Hematopoietic multipotent progenitor cell treated with erythropoietin and hydrocortisone succinate and interleukin-3 and kit ligand, for 8 days (in vitro differentiated cells): ENCODE measurements around the gene CMTM3.
A peak's percentile ranks its signal among the peaks of the same experiment; 100 is the strongest.
"Not testable (repeated sequence)": the region's sequence is repeated elsewhere in the genome, so short reads cannot be mapped to it uniquely, and the experiment has no call there.

Experiments used
- DNase-seq: peaks from one replicate; pipeline ENCODE4 v3.0.0-alpha.2; 2015

CMTM3 gene

DNA sequence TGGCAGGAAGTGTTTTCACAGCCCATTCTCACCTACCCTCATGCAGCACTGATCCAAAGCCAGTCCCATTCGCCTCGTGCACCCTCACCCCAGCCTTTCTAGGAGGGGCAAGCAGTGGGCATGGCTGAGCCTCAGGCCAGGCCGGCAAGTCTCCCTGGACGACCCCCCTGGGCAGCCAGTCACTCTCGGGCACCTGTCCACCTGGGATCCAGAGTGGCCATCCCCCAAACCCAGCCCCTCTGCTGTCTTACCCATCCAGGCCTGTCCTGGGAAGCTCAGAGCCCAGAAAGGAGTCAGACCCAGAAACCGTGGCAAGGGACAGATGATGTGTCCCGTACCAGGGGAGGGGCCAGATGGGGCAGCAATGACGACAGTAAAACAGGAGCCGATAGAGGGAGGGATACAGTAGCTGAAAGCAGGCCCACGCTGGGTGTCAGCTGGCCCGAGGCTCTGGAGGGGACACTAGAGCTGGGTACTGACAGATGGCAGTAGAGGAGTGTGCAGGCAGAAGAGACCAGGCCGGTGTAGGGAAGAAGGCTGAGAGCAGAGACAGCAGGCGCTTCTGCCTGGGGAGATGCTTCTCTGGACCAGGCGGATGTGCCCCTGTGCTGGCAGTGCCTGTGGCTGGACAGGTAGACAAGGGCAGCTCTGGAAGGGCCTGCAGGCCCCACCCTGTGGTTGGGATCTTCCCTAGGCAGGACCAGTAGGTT, 5.8 kb downstream of the CMTM3 start:
- no peak for DNase-seq

DNA sequence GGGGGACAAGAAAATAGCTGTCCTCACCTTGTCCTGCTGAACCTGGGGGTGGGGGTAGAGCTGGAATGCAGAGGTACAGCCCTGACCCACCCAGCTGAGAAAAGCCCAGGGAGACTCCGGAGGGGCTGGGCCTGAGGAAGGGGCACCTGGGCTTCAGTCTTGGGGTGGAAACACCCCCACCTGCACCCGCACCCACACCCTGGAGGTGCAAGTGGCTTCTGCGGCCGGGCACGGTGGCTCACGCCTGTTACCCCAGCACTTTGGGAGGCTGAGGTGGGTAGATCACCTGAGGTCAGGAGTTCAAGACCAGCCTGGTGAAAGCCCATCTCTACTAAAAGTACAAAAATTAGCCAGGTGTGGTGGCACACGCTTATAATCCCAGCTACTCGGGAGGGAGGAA, 7.4 kb downstream of the CMTM3 start:
- DNase-seq: not testable (repeated sequence)

DNA sequence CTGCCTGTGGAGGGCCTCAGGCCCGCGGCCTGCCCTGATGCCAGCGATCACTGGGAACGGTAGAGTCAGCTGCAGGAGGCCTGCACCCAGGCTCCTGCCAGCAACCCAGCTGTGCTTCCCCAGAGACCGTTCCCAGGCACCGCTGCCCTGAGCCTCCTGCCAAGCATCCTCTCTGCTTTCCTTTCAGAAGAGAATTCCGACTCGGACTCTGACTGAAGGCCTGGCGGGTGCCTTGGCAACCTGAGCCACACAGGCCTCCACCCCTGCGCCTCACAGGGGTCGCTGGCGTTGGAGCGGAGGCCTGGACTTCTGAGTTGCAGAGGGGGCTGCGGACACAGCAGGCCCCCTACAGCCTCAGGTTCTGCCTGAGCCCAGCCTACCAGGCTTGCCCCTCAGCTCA, 7.9 kb downstream of the CMTM3 start:
- no peak for DNase-seq

DNA sequence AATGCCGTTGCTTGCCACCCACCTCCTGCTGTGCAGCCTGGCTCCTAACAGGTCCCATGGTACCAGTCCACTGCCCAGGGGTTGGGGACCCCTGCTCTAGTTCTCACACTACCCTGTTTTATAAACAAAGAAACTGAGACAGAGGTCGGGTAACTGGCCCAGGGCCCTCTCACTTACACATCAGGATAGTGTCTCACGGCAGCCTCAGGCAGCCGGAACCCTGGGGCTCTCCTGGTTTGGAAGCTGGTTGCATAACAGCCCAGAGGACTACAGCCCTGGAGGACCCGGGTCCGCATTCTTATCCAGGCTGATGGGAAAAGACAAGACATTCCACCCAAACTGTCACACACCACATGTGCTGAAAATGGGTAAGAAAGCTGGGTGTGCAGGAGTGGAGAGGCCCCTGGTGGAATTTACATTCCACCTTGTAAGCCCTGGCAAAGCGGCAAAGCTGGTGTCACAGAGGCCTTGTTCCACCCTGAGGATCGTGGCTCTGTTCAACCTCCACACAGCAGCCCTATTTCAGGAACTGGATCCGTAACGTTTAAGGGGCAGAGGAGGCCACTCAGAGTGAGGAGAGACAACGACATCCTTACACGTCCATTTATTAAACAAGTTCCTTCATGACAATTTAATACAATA, 9.8 kb downstream of the CMTM3 start:
- no peak for DNase-seq

DNA sequence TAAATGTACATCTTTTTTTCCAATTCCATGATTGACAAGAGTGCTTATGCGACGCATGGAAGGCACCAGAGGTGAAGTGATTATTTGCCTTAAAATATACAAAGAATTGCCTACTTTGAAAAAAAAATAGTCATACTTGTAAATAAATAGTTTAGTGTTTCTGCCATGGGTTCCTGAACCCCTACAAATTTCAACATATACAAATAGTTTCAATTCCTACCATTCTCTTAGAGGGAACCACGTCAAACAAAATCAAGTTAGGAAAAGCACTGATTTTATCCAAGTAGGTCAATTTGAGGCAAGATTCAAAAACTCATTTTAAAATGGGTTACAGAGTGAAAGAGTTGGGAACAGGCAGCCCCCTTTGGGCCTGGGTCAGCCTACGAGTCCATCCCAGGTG, 11.7 kb downstream of the CMTM3 start:
- no peak for DNase-seq

DNA sequence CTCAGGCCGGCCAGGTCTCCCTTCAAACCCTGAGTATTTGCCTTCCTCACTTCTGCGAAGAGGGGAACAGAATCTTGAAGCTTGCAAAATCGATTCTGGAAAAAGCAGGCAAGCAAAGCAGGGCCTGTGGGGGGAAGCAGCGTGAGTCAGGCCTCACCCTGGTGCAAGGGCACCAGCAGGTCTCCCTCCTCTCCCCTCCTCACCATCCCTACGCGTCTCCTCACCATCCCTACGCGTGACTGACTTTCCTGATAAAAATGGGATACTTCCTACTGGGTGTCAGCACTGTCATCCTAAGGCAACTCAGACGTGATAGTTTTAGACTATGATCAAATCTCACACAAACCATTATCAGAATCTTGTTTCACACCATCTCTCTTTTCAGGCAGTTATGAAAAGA, 12.1 kb downstream of the CMTM3 start:
- no peak for DNase-seq

DNA sequence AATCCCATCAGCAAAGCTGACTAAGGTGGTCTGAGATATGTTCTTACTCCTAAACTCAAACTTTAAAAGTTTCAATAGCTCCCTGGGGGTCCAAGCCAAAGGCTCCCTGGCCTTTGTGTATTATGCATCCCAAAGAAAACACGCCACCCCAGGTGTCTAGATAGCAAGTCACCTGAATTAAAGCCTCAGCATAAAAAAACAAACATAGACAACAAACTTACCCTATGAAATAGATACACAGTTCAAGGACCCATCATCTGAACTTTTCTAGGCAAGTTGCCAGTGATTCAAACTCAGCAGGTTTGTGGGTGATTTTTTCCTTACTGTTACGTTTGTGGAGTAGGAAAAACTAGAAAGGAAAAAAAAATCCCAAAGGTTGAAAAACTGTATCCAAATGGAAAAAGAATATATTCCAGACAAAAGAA, 12.5 kb downstream of the CMTM3 start:
- DNase-seq: no peak

DNA sequence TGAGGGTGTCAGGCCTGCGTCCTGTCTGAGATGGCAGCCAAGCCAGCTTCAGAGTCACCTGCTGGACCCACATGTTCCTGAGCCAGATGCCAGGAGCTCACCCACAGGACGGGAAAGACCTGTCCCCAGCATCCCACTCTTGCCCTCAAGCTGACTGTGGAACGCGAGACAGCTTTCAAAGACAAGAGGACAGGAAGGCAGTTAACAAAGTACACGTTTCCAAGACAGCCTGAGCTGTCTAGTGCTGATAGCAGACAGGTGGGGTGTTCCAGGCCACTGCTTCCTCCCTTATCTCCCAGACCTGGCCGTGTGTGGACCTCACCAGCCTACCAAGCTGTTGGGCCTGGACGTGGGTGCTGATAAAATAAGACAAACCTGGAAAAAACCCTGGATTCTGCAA, 13.2 kb downstream of the CMTM3 start:
- DNase-seq: peak; percentile 77

DNA sequence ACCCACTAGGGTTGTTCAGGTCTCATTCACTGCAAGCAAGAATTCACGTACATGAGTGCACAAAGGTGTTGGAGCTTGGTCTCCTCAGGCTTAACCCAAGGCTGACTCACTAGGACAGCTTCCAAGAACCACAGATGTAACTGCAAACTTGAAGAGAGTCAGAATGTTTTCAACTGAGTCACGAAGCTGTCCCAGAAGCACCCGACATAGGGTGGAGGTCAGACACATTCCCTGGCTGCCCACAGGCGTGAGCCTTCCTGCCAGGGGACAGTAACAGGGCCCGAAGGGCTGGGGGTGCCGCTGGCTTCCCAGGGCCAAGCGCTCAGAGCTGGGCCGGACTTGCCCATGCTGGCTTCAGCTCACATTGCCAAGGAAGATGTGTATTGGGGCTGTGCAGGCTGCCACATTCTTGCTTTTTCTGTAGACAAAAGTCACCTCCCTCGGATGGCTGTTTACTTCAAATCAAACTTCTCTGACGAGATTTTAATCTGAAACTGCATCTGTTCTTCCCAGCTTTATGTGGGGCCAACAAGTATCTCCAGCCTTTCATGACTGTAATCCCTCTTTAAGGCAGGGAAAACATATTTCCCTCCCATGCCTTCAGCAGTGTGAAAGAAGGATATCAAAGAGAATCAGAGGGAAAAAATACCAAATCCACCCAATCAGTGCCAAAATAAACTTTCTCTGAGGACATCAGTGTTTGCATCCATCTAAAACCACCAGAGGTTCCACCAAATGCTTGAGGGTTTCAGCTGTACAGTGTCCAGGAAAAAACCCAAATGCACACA, 14.3 kb downstream of the CMTM3 start:
- no peak for DNase-seq

DNA sequence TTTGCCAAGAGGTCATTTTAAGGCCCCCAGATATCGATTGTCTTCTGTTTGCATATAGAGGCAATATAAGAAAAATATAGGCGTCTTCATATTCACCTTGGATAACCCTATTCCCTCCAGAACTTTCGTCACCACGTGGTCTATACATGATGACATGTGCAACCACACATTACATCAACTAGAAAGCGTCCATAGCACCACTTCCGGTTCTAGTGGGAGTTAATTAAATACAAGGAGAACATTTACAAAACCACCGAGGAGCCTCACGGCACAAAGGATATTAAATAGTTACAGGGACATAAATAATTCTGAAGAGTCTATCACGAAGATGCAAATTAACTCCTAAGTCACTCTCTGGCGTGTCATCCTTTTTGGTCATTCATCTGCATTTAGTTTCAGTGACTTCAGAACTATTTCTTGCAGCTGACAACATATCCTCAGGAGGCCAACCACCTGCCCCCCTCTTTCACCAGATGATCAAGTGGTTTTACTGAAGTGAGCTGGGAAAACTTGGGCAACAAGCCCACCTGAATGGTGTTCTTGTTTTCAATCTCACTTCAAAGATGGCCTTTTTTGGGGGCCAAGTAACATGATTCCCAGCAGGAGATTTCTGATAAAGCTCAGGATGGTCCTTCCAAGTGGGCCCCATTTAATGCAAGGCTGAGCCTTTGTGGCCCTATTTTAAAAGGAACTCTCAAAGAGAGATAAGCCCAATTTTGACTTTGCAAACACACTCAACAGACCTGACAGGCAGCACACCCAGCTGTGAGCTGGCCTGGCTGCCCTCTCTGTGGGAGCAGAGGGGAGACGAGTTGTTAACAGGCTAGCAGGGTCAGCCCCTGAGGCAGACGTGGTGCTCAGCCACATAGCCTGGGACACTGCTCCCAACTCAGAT, 15.3 kb downstream of the CMTM3 start:
- DNase-seq: no peak

DNA sequence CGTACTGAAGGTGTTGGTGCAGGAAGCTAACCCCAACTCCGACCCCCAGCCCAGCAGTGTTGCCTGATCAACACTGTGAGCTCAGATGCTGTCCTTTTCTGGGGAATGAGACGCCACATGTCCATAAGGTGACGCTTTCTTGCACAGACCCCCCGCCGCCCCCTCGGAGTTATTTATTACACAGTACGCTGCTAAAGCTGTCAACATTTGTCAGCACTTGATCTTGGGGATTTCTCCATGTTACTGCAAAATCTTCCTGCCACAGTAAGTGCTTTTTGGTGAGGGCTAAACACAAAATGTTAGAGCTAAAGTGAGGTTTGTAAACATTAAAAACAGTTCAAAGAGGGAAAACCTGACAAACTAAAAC, 15.9 kb downstream of the CMTM3 start:
- DNase-seq: no peak

DNA sequence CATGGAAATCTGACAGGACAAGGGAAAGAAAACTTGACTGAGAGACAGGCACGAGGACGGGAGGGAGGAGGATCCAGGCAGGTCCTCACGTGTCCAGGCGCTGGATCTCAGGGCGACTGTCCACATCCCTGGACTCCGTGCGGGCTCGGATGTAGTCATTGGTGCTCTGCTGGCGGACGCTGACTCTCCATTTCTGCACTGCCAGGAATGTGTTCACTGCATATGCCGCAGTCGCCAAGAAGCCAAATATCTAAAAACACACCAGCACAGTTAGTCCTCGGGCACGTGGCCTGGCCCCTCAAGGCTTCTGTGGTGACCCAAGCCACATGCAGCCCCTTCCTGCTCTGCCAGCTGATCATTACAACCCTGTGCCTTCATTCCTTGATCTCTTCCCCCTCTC, 17.5 kb downstream of the CMTM3 start:
- no peak for DNase-seq

DNA sequence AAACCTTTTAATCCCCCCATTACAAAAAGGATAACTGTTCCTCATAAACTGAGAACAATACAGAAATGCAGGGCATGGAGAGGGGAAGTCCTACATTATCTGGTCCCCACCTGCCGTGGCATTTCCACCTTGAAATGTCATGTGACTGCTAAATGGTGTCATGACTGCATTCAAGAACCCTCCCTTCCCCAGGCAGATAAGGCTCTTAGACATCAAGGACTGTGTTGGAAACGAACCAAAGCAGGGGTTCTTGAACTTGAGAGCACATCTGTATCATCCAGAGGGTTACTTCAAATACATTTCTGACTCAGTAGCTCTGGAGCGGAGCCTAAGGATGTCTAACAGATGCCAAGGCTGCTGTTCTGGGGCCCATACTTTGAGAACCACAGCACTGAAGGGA, 18.4 kb downstream of the CMTM3 start:
- DNase-seq: peak; percentile 46

DNA sequence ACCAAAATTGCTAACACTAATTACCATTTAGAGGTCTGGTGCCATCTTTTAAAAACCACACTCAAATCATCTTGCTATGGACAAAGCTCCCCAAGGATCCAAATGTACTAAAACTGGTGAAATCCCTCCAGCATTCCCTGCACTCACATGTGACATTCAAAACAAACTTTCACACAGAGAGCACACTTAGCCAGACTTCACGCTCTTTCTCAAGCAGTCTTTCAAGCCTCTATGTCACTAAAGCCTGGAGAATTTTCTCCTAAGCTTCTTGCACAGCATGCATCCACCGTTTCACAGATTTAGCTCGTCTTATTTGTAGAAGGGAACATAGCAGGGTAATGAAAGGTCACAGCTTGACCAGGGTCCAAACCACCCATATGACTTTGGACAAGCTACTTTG, 19.3 kb downstream of the CMTM3 start:
- DNase-seq: no peak

DNA sequence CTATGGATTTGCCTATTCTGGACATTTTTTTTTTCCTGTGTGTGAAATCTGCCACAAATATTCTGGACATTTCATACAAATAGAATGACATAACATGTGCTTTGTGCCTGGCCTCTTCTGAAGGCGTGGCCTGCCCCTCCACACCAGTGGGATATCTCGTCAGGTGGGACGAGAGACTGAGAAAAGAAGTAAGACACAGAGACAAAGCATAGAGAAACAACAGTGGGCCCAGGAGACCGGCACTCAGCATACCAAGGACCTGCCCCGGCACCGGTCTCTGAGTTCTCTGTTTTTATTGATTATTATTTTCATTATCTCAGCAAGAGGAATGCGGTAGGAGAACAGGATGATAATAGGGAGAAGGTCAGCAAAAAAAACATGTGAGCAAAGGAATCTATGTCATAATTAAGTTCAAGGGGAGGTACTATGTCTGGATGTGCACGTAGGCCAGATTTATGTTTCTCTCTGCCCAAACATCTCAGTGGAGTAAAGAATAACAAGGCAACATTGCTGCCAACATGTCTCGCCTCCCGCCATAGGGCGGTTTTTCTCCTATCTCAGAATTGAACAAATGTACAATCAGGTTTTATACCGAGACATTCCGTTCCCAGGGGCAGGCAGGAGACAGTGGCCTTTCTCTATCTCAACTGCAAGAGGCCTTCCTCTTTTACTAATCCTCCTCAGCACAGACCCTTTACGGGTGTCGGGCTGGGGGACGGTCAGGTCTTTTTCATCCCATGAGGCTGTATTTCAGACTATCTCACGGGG, 23.3 kb downstream of the CMTM3 start:
- DNase-seq: not testable (repeated sequence)

DNA sequence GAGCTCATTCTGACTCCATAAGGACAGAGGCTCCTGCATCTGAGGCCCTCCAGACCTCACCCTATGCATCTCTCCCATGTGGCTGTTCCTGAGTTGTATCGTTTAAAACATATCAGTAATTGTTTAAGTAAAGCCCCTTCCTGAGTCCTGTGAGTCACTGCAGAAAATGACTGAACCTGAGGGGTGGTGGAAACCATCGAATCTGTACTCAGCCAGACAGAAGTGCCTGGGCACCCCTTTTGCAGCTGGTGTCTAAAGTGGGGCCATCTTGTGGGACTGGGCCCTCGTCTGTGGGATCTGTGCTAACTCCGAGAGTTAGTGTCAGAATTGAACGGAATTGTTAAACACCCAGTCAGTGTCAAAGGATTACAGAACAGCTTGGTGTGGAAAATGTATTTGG, 25.4 kb downstream of the CMTM3 start:
- DNase-seq: no peak

DNA sequence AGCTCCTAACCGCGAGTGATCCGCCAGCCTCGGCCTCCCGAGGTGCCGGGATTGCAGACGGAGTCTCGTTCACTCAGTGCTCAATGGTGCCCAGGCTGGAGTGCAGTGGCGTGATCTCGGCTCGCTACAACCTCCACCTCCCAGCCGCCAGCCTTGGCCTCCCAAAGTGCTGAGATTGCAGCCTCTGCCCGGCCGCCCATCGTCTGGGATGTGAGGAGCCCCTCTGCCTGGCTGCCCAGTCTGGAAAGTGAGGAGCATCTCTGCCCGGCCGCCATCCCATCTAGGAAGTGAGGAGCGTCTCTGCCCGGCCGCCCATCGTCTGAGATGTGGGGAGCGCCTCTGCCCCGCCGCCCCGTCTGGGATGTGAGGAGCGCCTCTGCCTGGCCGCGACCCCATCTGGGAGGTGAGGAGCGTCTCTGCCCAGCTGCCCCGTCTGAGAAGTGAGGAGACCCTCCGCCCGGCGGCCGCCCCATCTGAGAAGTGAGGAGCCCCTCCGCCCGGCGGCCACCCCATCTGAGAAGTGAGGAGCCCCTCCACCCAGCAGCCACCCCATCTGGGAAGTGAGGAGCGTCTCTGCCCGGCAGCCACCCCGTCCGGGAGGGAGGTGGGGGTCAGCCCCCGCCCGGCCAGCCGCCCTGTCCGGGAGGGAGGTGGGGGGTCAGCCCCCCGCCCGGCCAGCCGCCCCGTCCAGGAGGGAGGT, 26.2 kb downstream of the CMTM3 start:
- not testable (repeated sequence) for DNase-seq

DNA sequence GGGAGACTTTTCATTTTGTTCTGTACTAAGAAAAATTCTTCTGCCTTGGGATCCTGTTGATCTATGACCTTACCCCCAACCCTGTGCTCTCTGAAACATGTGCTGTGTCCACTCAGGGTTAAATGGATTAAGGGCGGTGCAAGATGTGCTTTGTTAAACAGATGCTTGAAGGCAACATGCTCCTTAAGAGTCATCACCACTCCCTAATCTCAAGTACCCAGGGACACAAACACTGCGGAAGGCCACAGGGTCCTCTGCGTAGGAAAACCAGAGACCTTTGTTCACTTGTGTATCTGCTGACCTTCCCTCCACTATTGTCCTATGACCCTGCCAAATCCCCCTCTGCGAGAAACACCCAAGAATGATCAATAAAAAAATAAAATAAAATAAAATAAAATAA, 27.1 kb downstream of the CMTM3 start:
- not testable (repeated sequence) for DNase-seq

DNA sequence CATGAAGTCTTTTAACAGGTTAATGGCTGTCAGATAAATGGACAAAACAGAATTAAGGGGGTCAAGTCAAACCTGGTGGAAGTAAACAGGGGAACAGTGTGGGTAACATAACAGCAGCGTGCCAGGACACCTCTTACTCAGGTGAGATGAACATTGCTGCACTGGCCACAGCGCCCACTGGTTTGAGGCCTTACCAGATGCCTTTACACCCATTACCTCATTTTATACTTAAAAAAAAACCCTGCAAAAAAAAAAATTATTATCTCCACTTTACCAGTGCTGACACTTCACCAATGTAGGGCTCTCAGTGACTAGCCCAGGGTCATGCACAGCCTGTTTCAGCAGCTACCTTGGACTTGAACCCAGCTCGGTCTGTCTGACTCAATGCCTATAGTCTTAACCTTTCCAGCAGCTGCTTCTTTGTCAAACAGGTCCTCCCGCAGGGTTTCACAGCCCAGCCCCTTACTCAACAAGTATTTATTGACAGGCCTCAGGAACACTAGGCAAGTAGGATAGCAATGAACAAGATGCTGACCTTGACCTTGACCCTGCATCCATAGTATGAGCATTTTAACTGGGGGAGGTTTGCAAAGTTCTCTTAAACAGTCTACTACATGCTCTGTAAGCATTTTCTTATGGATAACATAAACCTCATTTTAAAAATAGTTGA, 30.2 kb downstream of the CMTM3 start:
- no peak for DNase-seq

DNA sequence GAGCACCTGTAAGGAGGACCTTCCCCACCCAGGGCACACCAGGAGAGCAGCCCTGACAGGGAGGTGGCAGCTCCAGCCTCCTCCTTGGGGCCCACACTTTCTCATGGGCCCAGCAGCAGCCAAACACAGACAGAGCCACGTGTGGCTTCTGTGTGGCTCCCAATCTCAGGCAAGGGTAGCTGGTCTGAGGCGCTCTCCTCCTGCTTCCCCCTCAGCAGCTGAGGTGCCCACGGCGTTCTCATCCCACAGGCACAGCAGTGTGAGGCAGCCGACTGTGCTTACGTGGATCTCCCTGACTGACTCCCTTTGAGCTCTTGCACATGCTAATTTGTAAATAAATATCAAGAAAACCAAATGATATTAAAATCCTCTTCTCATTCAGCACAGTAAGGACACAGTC, 30.9 kb downstream of the CMTM3 start:
- no peak for DNase-seq

DNA sequence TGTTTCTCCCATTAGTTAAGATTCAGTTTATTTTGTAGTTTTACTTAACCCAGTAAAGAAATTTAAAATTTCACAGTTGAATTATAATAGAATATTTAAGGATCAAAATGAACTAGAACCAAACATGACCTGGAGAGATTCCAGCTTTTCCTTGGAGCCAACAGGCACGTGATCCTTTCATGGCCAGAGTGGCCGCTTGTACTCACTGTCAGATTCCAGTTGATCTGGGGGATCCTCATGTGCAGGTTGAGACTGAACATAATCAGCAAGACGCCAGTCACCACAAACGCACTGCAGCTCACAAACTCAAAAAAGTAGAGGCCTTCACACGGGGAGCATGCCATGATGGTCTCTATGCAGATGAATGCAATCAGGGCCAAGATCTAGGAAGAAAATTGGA, 31.7 kb downstream of the CMTM3 start:
- DNase-seq: no peak
